NCI-H748 (cell line): ENCODE measurements around the gene SMIM1.

Experiments used
- DNase-seq: peaks from one replicate; lab custom pipeline; 2025; ENCODE audit not compliant: unreplicated experiment; lab: John Stamatoyannopoulos, UW

Gene SMIM1

DNA sequence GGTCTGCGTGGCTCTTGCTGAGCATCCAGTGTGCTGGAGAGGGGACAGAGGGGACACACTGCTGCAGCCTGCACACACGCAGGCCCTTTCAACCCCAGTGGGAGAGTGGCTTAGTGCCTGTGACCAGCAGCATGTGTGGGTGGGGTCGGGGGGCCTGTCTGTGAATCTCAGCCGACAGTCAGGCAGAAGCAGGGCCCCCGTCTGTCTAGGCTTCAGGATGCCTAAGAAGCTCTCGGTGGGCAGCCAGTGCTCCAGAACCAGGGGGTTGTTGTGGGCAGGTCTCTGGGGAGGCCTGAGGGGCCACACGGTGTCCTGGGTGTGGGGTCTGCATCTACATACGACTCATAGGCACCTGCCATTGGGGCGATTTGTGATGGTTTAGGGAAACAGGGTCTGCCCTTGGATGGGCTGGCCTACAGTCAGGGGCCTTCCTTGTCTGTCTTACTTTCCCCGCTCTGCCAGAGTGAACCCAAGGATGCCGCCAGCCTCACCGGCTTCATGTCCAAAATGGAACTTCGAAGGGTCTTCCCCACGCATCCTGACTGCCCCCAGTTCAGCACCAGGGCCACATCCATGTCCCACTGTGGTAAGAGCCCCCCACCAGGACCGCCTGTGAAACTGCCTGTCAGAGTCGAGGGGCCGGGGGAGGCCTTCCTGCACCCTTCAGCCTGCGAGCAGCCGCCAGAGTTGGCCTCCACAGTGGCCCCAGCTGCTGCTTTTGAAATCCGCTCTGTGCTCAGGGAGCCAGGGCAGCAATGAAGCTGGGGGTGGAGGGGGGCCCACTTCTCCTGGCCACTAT, 18.7 kb upstream of the SMIM1 start:
- no peak for DNase-seq

DNA sequence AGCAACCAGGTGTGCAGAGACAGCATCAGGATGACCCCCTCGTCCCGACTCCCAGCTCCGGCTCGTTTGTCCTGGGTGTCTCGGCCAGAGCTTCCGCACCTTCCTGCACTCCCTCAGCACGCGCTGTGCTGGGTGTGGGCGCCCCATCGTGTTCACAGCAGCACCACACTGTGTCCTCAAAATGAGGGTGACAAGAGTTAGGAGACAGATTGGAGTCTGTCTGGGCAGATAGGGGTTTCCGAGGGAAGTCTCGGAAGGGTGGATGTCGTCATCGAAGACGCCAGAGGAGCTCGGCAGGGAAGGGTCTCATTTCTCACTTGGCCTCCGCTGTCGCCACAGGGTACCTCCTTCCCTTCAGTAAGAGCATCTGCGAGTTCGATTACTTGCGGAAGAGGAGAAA, 16.2 kb upstream of the SMIM1 start:
- DNase-seq: no peak

DNA sequence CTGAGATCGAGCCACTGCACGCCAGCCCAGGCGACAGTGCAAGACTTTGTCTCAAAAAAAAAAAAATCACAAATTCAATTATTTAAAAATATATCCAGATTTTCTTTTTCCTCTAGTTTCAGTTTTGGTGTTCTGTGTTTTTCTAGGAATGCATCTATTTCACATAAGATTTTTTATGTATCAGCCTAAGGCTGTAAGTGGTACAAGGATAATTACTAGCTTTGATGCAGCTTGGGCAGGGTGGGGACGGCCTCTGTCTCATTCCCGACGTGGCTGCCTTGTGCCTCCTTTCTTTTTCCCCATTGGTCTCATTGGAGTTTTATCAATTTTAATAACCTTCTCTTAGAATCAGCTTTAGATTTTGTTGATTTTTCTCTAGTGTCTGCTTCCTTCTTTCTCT, 13.4 kb upstream of the SMIM1 start:
- no peak for DNase-seq

DNA sequence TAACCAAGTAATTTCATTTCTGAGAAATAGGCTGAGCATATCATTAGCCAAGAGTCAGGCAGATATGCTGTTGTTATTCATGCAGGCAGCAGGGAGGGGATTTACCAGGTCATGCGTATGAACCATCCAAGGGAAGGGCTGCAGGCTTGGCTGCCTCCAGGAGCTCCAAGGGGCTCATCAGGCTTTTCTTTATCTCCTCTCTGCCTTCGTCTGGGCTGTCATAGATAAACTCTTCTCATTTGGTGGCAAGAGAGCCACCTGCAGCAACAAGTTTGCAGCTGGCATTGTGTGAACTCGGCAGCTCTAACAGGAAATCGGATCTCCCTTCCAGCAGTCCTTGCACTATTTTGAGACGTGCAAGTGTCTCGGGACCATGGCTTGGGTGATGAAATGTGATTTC, 12.8 kb upstream of the SMIM1 start:
- no peak for DNase-seq

DNA sequence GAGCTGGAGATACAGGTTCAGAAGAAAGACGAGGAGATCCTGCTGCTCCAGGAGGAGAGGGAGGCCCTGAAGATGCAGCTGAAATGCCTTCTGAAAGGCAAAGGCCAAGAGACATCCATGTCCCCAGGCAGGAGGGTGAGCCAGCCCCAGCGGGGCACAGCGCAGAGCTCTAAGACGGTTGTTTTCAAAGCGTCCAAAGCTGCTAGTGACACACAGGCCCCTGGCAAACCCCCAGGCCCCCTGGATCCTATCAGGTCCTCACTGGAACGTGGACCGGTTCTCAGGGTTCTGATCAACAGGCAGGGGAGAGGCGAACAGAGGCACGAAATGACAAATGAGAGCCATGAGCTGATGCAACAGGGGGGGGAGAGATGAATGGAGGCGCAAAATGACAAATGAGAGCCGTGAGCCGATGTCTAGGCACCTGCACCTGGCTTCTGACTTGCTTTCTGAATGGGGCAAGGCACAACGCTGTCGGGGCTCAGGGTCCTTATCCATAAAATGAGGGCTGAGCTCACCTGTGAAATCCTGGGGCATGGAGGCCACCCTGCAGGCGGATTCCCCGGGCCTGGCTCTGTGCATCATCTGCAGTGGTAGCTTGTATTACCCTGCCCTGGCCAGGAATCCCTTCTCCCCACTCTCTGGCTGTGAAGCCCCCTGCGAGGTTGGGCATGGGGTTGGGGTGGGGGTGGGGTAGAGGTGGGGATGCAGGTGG, 11.1 kb upstream of the SMIM1 start:
- no peak for DNase-seq

DNA sequence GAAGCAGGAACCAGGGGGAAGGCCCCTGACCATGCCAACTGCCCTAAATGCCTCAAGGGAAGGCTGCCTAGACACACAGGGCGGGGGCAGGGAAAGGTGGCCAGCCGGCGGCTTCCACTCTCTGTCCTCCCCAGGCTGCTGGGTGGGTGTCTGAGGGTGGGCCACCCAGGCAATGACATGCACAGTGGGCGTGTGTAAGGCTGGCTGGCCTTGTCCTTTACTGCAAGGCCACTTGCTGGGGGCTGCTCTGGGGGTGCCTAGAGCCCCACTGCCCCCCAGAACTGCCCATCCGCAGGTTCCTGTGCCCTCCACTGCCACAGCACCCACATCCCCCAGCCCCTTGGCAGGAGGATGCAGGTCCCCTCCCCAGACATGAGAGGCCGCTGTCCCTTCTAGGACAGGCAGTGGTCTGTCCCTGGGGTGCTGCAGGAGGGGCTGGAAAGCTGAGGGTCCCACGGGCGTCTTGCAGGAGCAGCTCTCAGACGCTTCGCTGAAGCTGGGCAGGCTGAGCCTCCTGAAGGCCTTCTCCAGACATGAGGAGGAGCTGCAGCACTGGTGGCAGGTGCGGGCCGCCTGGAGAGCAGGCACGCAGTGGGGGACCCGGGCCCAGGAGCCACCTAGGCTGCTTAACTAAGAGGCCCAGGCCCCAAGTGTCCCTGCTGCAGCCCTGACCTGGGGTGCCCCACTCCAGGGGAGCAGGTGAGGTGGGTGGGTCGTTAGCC, 10.2 kb upstream of the SMIM1 start:
- no peak for DNase-seq

DNA sequence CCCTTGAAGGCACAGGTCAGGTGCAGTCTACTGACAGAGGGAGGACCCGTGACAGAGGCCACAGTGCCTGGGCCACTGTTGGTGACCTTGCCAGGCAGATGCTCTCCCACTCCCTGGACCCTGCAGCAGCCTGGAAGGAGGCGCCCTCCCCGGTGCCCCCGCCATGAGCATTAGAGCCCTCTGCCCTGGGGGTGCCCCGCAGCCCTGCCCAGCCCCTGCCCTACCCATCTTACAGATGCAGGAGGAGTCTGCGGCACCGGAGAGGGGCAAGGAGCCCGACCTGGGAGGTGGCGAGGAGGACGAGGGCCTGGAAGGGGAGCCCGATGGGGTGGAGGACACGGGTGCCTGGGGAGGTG, 9.7 kb upstream of the SMIM1 start:
- DNase-seq: no peak

DNA sequence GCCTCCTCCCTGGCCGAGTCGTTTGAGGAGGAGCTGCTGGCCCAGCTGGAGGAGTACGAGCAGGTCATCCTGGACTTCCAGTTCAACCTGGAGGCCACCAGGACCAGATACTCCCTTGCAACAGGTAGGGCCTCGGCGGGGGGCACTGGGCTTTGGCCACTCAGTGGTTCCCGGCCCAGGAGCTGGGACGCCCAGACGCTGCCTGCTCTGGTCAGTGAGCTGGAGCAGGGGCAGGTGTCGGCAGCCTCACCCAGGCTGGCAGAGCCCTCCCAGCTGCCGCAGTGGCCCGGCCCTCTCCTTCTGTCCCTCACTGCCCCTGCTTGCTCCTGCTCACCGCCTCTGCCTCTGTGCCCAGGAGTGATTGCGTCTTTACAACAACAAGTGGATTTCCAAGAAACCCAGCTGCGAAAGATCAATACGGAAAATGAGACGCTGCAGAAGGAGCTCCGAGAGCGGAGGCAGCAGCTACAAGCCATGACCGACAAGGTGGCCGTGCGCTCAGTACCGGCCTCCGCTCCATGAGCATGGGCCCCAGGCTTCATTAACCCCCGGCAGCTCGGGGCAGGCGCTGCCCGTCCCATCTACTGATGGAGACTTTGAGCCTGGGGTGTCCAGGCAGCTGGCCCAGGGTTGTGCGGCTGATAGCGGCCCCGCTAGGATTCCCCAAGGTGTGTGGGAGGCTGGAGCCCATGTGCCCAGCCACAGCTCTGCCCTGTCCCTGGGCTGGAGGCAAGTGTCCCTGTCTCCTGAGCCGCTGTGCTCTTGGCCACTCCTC, 9.0 kb upstream of the SMIM1 start:
- no peak for DNase-seq

DNA sequence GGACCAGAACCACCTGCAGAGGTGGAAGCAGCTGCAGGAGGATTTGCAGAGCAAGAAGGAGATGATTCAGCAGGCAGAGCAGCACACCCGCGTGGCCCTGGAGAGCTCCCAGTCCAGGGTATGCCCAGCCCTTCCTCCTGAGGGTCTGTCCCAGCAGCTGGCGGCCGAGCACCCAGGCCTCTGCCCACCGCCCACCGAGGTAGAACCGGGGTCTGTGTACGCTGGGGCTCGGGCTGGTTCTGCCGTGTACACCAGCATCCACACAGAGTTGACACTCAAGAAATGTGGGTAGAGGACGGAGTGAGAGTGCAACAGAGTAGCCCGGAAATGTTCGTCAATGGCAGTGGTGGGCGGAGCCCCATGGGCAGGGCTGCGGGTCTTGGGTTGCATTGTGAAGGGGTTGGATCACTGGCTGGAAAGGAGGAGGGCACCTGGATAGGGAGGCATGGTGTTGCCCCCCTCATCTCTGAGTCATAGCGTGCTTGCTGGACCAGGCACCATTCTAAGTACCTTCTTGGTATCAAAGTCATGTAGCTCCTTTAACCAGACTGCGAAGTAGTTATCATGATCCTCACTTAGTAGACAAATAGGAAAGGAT, 5.1 kb upstream of the SMIM1 start:
- DNase-seq: no peak

DNA sequence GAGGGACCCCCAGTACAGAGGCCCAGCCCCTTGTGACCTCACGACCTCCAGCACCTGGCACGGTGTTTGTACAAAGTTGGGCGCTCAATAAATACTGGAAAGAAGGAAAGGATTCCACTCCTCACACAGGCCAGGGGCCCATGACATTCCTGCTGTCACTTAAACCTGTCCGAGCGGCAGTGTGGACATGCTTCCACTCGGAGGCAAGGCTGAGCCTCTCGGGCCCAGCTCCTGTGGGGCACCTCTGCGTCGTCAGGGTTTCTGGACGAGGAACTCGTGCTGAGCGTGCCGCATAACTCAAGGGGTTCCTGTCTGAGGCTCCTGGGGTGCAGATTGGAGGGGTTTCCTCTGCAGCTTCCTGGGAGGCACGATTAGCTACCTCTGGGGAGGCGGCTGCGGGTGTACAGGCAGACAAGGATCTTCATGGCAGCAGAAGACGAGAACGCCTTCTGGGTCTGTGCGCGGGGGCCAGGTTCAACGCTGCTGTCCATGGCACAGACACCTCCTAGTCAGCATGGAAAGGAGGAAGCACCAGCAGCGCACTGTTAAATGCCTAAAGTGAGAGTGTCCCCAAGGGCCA, 3.6 kb upstream of the SMIM1 start:
- no peak for DNase-seq

DNA sequence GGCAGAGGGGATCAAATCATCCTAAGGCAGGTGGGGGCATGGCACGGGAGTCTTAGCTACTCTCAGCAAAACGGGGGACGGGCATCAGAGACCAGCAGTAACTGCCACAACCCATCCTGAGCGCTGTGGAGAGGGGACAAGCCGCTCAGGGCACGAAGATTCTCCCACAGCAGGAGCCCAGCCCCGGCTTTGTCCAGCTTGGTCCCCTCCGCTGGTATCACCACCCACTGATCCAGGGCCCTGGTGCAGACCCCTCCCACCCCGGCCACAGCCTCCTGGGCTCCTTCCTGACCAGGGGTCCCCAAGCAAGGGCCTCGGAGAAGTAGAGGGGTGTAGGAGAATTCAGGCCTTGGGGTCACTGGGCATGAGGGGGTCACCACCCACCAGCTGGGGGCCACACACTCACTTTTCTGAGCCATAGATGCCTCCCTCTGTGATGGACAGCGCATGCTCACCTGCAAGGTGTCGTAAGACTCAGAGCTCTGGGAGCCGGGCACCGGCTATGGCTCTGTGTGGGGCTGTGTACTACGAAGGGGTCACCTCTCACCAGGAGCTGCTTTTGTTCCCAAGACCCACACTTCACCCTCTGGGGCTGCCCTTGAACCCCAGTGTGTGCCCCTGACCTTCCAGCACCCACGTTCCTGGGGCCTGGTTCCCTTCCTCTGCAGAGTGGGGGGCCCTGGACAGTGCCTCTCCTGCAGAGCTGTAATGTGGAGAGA, 2.3 kb upstream of the SMIM1 start:
- no peak for DNase-seq

DNA sequence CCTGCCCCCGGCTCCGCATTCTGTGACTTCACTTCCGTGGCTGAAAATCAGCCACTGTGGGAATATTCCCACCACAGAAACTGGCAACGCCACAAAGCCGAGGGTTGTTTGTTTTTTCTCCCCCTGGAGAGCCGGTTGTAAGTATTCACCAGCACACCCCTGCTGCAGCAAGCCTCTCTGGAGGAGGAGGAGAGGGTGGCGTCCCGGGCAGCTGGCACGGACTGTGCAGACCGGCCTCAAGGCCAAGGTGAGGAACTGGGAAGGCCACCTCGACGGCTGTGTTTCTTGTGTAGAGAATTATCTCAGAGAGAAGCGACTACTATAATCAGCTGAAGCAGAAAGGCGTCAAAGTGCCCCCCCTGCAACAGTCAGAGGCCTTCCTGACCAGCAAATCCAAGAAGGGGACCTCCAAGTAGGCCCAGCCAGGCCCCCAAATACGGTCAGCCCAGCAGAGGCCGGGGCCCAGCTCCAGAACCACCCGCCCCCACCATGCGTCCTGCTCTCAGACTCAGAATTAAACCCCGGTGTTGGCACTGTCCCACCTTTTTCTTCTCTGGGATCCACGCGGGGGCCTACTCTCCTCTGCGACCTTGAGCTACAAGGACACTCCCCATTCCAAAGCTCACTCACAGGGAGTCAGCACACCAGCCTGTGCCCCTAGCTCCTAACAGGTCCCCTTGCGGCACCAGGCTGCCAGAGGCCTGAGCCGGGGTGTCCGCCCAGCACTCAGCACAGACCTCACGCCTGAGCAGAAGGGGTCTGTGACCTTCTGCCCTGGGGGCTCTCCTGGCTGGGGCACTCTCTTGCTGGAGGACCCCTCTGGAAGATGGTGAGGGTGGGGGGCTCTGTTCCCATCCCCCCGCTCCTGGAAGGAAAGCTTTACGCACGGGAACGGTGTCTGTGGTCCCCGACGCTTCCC, 1.2 kb upstream of the SMIM1 start:
- no peak for DNase-seq

DNA sequence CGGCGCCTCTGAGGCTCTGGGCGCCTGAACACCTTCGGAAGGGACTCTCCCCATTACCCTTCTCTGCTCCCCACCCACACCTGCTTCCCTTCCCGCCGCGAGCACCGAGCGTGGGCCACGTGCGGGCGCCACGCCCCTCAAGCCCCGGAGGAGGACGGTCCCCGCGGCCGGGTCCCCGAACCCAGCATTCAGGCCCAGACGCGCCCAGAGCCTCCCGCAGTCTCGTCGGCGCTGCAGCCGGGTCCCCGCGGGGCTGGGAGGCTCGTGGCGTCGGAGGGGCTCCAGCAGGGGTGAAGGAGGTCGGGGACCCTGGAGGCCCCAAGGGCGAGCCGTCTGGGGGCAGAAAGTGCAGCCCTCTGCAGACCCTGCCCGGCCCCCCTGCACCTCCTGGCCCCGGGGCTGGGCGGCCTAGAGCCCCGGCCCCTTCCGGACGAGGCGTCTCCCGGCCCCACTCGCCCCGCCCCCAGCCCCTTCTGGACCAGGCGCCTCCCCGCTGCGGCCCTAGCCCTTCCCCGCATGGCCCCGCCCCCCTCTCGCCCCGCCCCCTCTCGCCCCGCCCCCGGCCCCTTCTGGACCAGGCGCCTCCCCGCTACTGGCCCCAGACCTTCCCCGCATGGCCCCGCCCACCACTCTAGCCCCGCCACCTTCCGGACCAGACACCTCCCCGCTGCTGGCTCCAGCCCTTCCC, 378 bp upstream of the SMIM1 start:
- DNase-seq: peak; percentile 81

DNA sequence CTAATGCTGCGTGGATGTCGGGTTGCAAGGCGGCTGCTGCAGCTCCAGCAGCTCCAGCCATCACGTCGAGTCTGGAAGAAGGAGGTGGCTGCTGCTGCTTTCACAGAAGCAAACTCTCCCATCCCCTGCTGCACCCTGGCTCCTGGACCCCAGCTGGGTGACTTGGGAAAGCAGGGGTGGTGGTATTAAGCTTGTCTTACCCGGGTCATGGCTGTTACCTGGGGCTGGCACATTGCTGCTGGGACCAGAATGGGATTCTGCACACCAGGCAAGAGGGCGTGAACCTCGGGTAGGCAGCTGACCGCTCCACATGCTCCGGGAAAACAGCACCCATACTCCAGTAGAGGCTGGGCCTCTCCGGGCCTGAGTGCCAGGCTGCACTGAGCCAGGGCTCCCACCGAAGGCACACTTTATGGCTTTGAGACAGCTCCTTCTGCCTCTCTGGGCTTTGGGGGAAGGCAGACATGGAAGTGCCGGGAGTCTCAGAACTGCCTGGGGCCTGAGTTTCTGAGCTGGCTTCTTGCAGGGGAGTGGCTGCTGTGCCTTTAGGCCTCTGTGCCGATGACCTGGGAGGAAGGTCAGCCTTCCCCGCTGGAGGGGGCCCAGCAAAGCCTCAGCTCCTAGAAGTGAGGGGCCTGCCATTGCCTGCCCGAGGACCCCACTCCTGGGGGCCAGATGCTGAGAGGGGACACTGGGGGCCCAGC, 1.2 kb downstream of the SMIM1 start:
- DNase-seq: no peak

DNA sequence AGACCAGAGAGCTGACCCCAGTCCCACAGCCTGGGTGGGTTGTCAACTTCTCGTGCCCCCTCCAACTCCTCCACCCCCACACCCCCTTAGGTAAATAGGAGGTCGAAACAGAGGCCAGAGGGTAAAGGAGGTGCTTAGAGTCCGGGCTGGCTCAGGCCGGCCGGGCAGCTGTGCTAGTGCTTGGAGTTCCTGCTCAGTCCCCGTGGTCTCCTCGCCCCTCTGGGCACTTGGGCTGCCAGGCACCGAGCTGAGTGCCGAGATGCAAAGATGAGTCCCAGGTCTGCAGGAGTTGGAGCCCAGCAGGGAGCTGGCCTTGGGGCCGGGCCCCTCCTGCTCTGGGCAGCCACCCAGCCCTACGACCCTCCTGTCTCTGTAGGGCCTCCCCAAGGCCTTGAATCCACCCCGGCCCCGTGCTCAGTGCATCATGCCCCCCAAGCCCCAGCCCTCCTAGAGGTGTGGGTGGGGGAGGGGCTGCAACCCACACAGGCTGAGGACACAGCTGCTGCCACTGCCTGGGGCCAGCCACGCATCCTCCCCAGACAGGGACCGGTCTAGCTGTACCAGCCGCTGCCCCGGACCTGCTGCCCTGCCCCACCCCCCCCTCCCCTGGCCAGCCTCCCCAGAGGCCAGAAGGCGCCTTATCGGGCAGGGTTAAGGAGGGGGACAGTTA, 1.9 kb downstream of the SMIM1 start:
- no peak for DNase-seq

DNA sequence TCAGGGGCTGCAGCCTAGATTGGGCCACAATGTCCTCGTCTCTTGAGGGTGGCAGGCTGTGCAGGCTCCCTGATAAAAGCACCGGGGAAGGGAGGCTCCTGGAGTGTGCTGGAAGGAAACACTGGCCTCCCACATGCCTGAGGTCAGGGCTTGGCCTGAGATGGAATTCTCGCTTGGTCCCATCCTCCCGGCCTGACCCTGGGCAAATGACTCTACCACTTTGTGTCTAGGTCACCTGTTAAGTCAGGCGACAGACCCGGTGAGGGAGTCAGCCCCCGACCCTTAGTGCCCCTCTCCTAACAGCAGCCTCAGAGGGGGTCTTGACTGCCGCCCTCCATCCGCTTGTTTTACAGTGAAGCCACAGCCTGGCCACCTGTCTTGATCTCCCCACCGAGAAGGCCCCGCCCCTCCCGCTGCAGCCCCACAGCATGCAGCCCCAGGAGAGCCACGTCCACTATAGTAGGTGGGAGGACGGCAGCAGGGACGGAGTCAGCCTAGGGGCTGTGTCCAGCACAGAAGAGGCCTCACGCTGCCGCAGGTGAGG, 2.5 kb downstream of the SMIM1 start:
- no peak for DNase-seq
